Measurements from ENCODE around the gene CTSL.

CTSL gene

GRCh38 chr9:87684627-87685219, 41.2 kb upstream of the CTSL start:
- Histone ChIP-seq H3K4me3 (IDR thresholded peaks at IDR 0.05; ENCODE audit: insufficient read depth, low read depth, low read length) (no peak overlapping the region), H3K79me2 (ENCODE audit: insufficient read depth, low read depth) (no peaks in the 10 kb centered on the region), H3K27me3 (ENCODE audit: insufficient read depth, low read depth) (no peaks in the 10 kb centered on the region), H3K4me1 (ENCODE audit: low read depth, poor library complexity, severe bottlenecking) (peaks cover 37% of the 10 kb centered on the region), H3K27ac (no peak overlapping the region), H3K36me3 (ENCODE audit: insufficient read depth) (no peaks in the 10 kb centered on the region), H3K4me2 (no peak overlapping the region), H4K20me1 (ENCODE audit: insufficient read depth) (no peaks in the 10 kb centered on the region), H2AFZ (ENCODE audit: low read depth) (no peak overlapping the region), H3K9ac (no peak overlapping the region)
- TF ChIP-seq CTCF (conservative IDR thresholded peaks at IDR 0.05; ENCODE audit: low read depth, low read length): peak; percentile 48; the same call in 1 of the 2 replicates

- peaks cover 30% of the 10 kb centered on the region for H3K4me1 ChIP-seq (ENCODE audit: low read depth, poor library complexity, severe bottlenecking)
- no peaks in the 10 kb centered on the region for H3K79me2 ChIP-seq (ENCODE audit: insufficient read depth, low read depth)
- no peak overlapping the region for H3K27ac ChIP-seq
- H4K20me1 ChIP-seq (ENCODE audit: insufficient read depth): no peaks in the 10 kb centered on the region
- TF ChIP-seq CTCF (conservative IDR thresholded peaks at IDR 0.05; ENCODE audit: low read depth, low read length): no peak
- H3K4me2 ChIP-seq: no peak overlapping the region
- H3K36me3 ChIP-seq (ENCODE audit: insufficient read depth): no peaks in the 10 kb centered on the region
- H3K9ac ChIP-seq: no peak overlapping the region
- H3K27me3 ChIP-seq (ENCODE audit: insufficient read depth, low read depth): no peaks in the 10 kb centered on the region
- H3K4me3 ChIP-seq (IDR thresholded peaks at IDR 0.05; ENCODE audit: insufficient read depth, low read depth, low read length): no peak overlapping the region
- no peak overlapping the region for H2AFZ ChIP-seq (ENCODE audit: low read depth)
Observed at GRCh38 chr9:87685441-87685840, 40.5 kb upstream of the CTSL start.

GRCh38 chr9:87685871-87686519, 39.9 kb upstream of the CTSL start:
- no peak for TF ChIP-seq CTCF (conservative IDR thresholded peaks at IDR 0.05; ENCODE audit: low read depth, low read length)
- H2AFZ ChIP-seq (ENCODE audit: low read depth): no peak overlapping the region
- no peak overlapping the region for H3K27ac ChIP-seq
- H3K4me2 ChIP-seq: no peak overlapping the region
- no peak overlapping the region for H3K4me3 ChIP-seq (IDR thresholded peaks at IDR 0.05; ENCODE audit: insufficient read depth, low read depth, low read length)
- no peaks in the 10 kb centered on the region for H3K36me3 ChIP-seq (ENCODE audit: insufficient read depth)
- H3K79me2 ChIP-seq (ENCODE audit: insufficient read depth, low read depth): no peaks in the 10 kb centered on the region
- no peaks in the 10 kb centered on the region for H3K27me3 ChIP-seq (ENCODE audit: insufficient read depth, low read depth)
- H3K9ac ChIP-seq: no peak overlapping the region
- H4K20me1 ChIP-seq (ENCODE audit: insufficient read depth): no peaks in the 10 kb centered on the region
- peaks cover 24% of the 10 kb centered on the region for H3K4me1 ChIP-seq (ENCODE audit: low read depth, poor library complexity, severe bottlenecking)

- Histone ChIP-seq H2AFZ (ENCODE audit: low read depth) (no peak overlapping the region), H3K4me2 (no peak overlapping the region), H3K79me2 (ENCODE audit: insufficient read depth, low read depth) (no peaks in the 10 kb centered on the region), H3K9ac (no peak overlapping the region), H3K4me3 (IDR thresholded peaks at IDR 0.05; ENCODE audit: insufficient read depth, low read depth, low read length) (no peak overlapping the region), H4K20me1 (ENCODE audit: insufficient read depth) (no peaks in the 10 kb centered on the region), H3K27me3 (ENCODE audit: insufficient read depth, low read depth) (no peaks in the 10 kb centered on the region), H3K36me3 (ENCODE audit: insufficient read depth) (no peaks in the 10 kb centered on the region), H3K27ac (no peak overlapping the region), H3K4me1 (ENCODE audit: low read depth, poor library complexity, severe bottlenecking) (peaks cover 18% of the 10 kb centered on the region)
- no peak for TF ChIP-seq CTCF (conservative IDR thresholded peaks at IDR 0.05; ENCODE audit: low read depth, low read length)
Observed at GRCh38 chr9:87686520-87687090, 39.3 kb upstream of the CTSL start.

All from KMS-11 (cell line).